NB4 (cell line): ENCODE results near the gene NCOA7.

Experiments used
- CTCF ChIP-seq: IDR thresholded peaks from one replicate; pipeline ENCODE4 v1.5.1; 2012; ENCODE audit warnings: low read depth, low read length
- MAX ChIP-seq: IDR thresholded peaks from 2 replicates; pipeline ENCODE4 v1.6.1; 2011; ENCODE audit warnings: low read depth, low read length
- MYC ChIP-seq: IDR thresholded peaks from 2 replicates; pipeline ENCODE4 v1.6.1; 2011; ENCODE audit warnings: low read depth, low read length
- POLR2A ChIP-seq: IDR thresholded peaks from 2 replicates; pipeline ENCODE4 v1.6.1; 2011; ENCODE audit warnings: mild to moderate bottlenecking; ENCODE audit not compliant: insufficient read length; ENCODE audit errors: extremely low read depth

- no peak for TF ChIP-seq CTCF
- TF ChIP-seq MYC: no peak
- no peak for TF ChIP-seq POLR2A
- TF ChIP-seq MAX: no peak
Measured at GRCh38 chr6:125961117-125961516, 170.4 kb downstream of the NCOA7 start.
